GM12865 (cell line): ENCODE measurements around the gene COX4I2.

ENCODE experiments used
- DNase-seq: peaks from one replicate; pipeline ENCODE4 v3.0.0; 2010; ENCODE audit warnings: low read depth
- H3K4me3 ChIP-seq: 2 replicates; pipeline ENCODE4 v1.5.1; 2011; ENCODE audit warnings: mild to moderate bottlenecking, low read depth, low read length, control low read depth
- CTCF ChIP-seq: IDR thresholded peaks from 2 replicates; pipeline ENCODE4 v1.5.1; 2011; ENCODE audit warnings: low read length, control low read depth, low read depth, inconsistent platforms; ENCODE audit not compliant: insufficient read depth; ENCODE audit errors: missing control alignments

The COX4I2 gene

GRCh38 chr20:31673435-31673834 is 35.7 kb downstream of the COX4I2 start:
- no peak overlapping the region for H3K4me3 ChIP-seq
- no peak for TF ChIP-seq CTCF
- DNase-seq: no peak

- no peak for DNase-seq
- TF ChIP-seq CTCF: no peak
- no peak overlapping the region for H3K4me3 ChIP-seq
Observed at GRCh38 chr20:31673943-31674463, 36.3 kb downstream of the COX4I2 start.

- H3K4me3 ChIP-seq: peak overlapping the region; percentile 87
- peak; percentile 84 for DNase-seq
- no peak for TF ChIP-seq CTCF
Observed at GRCh38 chr20:31674895-31675827, 37.4 kb downstream of the COX4I2 start.

- no peak for TF ChIP-seq CTCF
- peak; percentile 75 for DNase-seq
- peak overlapping the region; percentile 87 for H3K4me3 ChIP-seq
Observed at GRCh38 chr20:31675828-31676608, 38.3 kb downstream of the COX4I2 start.

- peak overlapping the region; percentile 87 for H3K4me3 ChIP-seq
- DNase-seq: no peak
- no peak for TF ChIP-seq CTCF
Observed at GRCh38 chr20:31676609-31676989, 38.9 kb downstream of the COX4I2 start.

GRCh38 chr20:31677553-31678260 is 40.0 kb downstream of the COX4I2 start:
- DNase-seq: no peak
- TF ChIP-seq CTCF: no peak
- no peak overlapping the region for H3K4me3 ChIP-seq
